A673 (cell line): Measurements from ENCODE around the gene PNRC2.

Source experiments
- EZH2 ChIP-seq: fragments of 200-600 bp; sonication (generic); IDR thresholded peaks from 2 replicates; pipeline ENCODE4 v1.6.1; 2017; ENCODE audit warnings: borderline replicate concordance, low read depth, mild to moderate bottlenecking, mixed read lengths, antibody characterized with exemption, low read length; ENCODE audit not compliant: poor library complexity, severe bottlenecking
- TF ChIP-seq, protein P1 (sequence below): fragments of 300-800, 200-600 bp; sonication (generic); conservative IDR thresholded peaks from 2 replicates; pipeline ENCODE4 v1.5.1; 2017; ENCODE audit warnings: low read depth, mild to moderate bottlenecking, antibody characterized with exemption, low read length, moderate library complexity, mixed read lengths

DNA sequence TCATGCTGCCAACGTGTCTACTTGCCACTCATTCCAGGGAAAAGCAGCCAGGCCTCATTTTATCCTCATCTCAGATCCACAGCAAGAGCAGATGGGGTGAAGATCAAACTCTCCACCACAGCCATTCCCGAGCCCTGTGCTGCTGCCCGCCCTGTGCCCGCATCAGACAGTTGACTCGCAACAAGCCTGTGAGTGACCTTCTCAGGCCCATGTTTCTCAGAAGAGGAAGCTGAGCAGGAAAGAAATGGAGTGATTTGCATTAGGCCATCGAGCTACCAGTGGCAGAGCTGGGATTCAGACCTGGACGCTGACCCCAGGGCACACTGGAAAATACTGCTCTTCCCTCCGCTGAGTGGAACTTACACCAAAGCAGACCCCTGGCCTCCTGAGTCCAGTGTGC is 47.7 kb upstream of the PNRC2 start:
- TF ChIP-seq, protein P1, sequence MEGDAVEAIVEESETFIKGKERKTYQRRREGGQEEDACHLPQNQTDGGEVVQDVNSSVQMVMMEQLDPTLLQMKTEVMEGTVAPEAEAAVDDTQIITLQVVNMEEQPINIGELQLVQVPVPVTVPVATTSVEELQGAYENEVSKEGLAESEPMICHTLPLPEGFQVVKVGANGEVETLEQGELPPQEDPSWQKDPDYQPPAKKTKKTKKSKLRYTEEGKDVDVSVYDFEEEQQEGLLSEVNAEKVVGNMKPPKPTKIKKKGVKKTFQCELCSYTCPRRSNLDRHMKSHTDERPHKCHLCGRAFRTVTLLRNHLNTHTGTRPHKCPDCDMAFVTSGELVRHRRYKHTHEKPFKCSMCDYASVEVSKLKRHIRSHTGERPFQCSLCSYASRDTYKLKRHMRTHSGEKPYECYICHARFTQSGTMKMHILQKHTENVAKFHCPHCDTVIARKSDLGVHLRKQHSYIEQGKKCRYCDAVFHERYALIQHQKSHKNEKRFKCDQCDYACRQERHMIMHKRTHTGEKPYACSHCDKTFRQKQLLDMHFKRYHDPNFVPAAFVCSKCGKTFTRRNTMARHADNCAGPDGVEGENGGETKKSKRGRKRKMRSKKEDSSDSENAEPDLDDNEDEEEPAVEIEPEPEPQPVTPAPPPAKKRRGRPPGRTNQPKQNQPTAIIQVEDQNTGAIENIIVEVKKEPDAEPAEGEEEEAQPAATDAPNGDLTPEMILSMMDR, result no peak
- TF ChIP-seq EZH2, result no peak
